ENCODE results near the gene B3GALT6.

GRCh38 chr1:1244192-1244811, 12.3 kb downstream of the B3GALT6 start:
- TF ChIP-seq ZBTB21 (tag by site-specific recombination; IDR thresholded peaks at IDR 0.05) (no peak), INSM2 (tag by site-specific recombination; IDR thresholded peaks at IDR 0.05) (no peak)
